ENCODE data around the gene NAPEPLD.

DNA sequence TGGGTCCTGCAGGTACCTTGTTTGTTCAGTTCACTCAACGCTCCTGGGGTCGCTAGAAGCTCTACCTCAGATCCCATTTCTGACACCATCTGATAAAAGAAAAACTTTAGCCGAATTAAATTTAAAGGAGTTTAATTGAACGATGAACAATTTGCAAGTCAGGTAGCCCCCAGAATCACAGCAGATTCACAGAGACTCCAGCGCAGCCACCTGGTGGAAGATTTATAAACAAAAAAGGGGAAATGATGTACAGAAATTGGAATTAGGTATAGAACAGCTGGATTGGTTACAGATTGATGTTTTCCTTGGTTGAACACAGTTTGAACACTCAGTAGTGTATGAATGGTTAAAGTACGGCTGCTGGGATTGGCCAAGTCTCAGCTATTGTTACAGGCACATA, 97.4 kb downstream of the NAPEPLD start:
- TF ChIP-seq POLR2AphosphoS5 (IDR thresholded peaks at IDR 0.05): no peak
- TF ChIP-seq, protein P1, sequence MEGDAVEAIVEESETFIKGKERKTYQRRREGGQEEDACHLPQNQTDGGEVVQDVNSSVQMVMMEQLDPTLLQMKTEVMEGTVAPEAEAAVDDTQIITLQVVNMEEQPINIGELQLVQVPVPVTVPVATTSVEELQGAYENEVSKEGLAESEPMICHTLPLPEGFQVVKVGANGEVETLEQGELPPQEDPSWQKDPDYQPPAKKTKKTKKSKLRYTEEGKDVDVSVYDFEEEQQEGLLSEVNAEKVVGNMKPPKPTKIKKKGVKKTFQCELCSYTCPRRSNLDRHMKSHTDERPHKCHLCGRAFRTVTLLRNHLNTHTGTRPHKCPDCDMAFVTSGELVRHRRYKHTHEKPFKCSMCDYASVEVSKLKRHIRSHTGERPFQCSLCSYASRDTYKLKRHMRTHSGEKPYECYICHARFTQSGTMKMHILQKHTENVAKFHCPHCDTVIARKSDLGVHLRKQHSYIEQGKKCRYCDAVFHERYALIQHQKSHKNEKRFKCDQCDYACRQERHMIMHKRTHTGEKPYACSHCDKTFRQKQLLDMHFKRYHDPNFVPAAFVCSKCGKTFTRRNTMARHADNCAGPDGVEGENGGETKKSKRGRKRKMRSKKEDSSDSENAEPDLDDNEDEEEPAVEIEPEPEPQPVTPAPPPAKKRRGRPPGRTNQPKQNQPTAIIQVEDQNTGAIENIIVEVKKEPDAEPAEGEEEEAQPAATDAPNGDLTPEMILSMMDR (IDR thresholded peaks at IDR 0.05; ENCODE audit: poor library complexity, severe bottlenecking): no peak
- TF ChIP-seq EP300 (conservative IDR thresholded peaks at IDR 0.05; ENCODE audit: poor library complexity, severe bottlenecking): no peak
- no peak for TF ChIP-seq EZH2 (IDR thresholded peaks at IDR 0.05; ENCODE audit: borderline replicate concordance, insufficient read depth, low read length, poor library complexity, severe bottlenecking)
- no peak for TF ChIP-seq MXI1 (conservative IDR thresholded peaks at IDR 0.05; ENCODE audit: poor library complexity, severe bottlenecking)
- no peak for TF ChIP-seq TAF1 (IDR thresholded peaks at IDR 0.05; ENCODE audit: low read depth)
- no peak for TF ChIP-seq RAD21 (conservative IDR thresholded peaks at IDR 0.05)
- no peak for TF ChIP-seq SMC3 (conservative IDR thresholded peaks at IDR 0.05; ENCODE audit: poor library complexity)
- TF ChIP-seq, protein P2, sequence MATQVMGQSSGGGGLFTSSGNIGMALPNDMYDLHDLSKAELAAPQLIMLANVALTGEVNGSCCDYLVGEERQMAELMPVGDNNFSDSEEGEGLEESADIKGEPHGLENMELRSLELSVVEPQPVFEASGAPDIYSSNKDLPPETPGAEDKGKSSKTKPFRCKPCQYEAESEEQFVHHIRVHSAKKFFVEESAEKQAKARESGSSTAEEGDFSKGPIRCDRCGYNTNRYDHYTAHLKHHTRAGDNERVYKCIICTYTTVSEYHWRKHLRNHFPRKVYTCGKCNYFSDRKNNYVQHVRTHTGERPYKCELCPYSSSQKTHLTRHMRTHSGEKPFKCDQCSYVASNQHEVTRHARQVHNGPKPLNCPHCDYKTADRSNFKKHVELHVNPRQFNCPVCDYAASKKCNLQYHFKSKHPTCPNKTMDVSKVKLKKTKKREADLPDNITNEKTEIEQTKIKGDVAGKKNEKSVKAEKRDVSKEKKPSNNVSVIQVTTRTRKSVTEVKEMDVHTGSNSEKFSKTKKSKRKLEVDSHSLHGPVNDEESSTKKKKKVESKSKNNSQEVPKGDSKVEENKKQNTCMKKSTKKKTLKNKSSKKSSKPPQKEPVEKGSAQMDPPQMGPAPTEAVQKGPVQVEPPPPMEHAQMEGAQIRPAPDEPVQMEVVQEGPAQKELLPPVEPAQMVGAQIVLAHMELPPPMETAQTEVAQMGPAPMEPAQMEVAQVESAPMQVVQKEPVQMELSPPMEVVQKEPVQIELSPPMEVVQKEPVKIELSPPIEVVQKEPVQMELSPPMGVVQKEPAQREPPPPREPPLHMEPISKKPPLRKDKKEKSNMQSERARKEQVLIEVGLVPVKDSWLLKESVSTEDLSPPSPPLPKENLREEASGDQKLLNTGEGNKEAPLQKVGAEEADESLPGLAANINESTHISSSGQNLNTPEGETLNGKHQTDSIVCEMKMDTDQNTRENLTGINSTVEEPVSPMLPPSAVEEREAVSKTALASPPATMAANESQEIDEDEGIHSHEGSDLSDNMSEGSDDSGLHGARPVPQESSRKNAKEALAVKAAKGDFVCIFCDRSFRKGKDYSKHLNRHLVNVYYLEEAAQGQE (IDR thresholded peaks at IDR 0.05; ENCODE audit: borderline replicate concordance): no peak
